ENCODE data around the gene IQGAP2.
A peak's percentile ranks its signal among the peaks of the same experiment; 100 is the strongest.

The IQGAP2 gene

DNA sequence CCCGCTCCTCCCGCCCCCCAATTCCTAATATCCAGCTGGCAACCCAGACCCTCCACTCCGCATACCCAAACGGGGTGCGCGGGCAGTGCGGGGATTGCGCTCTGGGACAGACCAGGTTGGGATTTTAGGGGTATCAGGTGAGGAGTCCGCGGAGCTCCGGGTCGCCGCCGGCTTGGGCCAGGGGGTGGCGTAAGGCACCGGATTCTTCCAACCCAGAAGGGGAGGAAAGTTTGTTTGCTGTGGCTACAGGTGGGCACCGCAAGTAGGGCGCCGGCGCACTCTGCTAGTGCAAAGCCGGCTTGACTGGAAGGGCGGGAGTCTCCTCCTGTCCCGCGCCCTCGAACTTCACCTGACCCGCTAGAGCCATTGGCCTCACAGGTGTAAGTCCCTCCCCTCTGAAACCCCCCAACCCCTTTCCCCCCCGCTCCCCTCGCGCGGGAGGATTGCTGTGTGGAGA, 709 bp downstream of the IQGAP2 start:
- H3K9ac ChIP-seq, result peak overlapping the region; percentile 97 to 100 (median 99)
- peak overlapping the region; percentile 91 to 97 (median 96) for H3K4me3 ChIP-seq
- peak overlapping the region; percentile 93 to 100 (median 99) for H3K27ac ChIP-seq
- peaks cover 0 to 19% (median 10%) of the 10 kb centered on the region in 11 experiments; a peak in 10 of 22 replicates for H3K36me3 ChIP-seq
- peaks cover 18 to 45% (median 37%) of the 10 kb centered on the region in 11 experiments; a peak in 21 of 22 replicates for H4K20me1 ChIP-seq
- H3K4me1 ChIP-seq, result peaks cover 53 to 75% (median 62%) of the 10 kb centered on the region in 10 experiments
- no peaks in the 10 kb centered on the region for H3K27me3 ChIP-seq
- no peak for TF ChIP-seq Cebpa-rat (IDR thresholded peaks at IDR 0.05)
- peak overlapping the region; percentile 83 to 98 (median 95) for H3K4me2 ChIP-seq
- peaks cover 0 to 10% (median 0%) of the 10 kb centered on the region in 11 experiments; a peak in 2 of 22 replicates for H3K9me3 ChIP-seq (replicated peaks in 1 of 11)

DNA sequence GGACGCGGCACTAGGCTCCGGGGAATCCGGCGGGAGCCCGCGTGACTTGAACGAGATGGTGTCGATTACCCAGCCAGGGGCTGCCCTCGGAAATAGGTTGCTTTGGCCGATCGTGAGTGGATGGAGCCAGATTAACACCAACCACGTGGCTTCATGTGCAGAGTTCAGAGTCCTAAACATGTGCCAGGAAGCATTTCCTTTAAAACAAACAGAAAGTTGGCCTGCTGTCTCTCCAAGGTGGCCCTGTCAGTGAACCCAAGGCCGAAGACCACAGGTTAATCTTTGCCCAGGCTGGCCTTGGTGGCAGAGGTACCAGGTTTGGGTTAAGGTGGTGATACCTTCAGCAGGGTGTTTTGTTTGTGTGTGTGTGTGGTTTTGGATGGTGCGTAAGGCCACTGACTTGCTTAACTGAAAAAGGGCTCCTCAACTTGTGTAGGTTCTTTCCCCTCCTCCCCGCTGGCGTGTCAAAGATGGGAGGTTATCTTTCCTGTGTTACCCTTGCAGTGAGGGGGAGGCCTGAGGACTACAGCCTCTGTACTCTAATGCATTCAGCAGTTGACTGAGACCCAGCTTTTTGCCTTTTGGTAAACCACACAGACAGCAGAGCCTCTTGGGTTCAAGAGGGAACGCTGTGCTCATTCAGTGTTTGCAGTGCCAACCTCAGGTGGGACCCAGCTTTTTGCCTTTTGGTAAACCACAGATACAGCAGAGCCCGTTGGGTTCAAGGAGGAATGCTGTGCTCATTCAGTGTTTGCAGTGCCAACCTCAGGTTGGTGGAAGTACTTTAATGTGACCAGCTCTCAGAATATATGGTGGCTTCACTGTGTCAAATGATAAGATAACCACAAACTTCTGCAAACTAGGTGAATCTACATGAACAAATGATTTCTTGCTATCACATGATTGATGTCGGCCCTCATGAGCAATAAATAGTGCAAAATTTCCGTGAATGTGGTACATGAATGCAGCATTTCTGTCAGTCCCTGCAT, 1.4 kb downstream of the IQGAP2 start:
- H3K4me2 ChIP-seq, result peak overlapping the region; percentile 83 to 98 (median 95)
- peaks cover 0 to 10% (median 0%) of the 10 kb centered on the region in 11 experiments; a peak in 2 of 22 replicates for H3K9me3 ChIP-seq (replicated peaks in 1 of 11)
- peaks cover 53 to 78% (median 65%) of the 10 kb centered on the region in 10 experiments for H3K4me1 ChIP-seq
- H4K20me1 ChIP-seq, result peaks cover 25 to 52% (median 44%) of the 10 kb centered on the region in 11 experiments; a peak in 21 of 22 replicates
- peak overlapping the region; percentile 97 to 100 (median 99) for H3K9ac ChIP-seq
- H3K36me3 ChIP-seq, result peaks cover 0 to 26% (median 10%) of the 10 kb centered on the region in 11 experiments; a peak in 10 of 22 replicates
- peak overlapping the region; percentile 91 to 97 (median 96) for H3K4me3 ChIP-seq
- H3K27ac ChIP-seq, result peak overlapping the region; percentile 93 to 100 (median 99)
- TF ChIP-seq Cebpa-rat (IDR thresholded peaks at IDR 0.05), result no peak
- H3K27me3 ChIP-seq, result no peaks in the 10 kb centered on the region

DNA sequence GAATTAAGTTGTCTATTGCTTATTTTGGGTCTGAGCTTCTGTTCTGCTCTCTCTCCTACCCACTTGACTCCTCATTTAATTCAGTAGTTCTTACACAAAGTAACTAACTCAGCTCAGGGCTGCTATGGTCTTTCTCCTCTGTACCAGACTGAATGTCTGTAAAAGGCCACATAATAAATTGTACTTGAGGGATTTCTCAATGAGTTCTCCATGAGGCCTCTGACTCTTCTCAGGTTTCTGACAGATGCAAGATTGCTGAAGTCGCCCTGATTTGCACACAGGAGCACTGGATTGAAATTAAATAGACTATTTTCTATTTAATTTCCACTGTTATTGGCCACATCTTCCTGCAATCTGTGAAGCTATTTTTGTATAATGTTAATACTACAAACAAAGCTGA, 2.9 kb downstream of the IQGAP2 start:
- peak overlapping the region; percentile 91 to 97 (median 96); a peak in 18 of 20 replicates for H3K4me3 ChIP-seq
- peak overlapping the region; percentile 97 to 100 (median 99) for H3K9ac ChIP-seq
- peaks cover 0 to 10% (median 0%) of the 10 kb centered on the region in 11 experiments; a peak in 2 of 22 replicates for H3K9me3 ChIP-seq (replicated peaks in 1 of 11)
- H3K27ac ChIP-seq, result peak overlapping the region; percentile 42 to 100 (median 99); a peak in 21 of 22 replicates
- peak overlapping the region; percentile 83 to 98 (median 95) for H3K4me2 ChIP-seq
- H4K20me1 ChIP-seq, result peaks cover 39 to 67% (median 59%) of the 10 kb centered on the region in 11 experiments; a peak in 21 of 22 replicates
- no peaks in the 10 kb centered on the region for H3K27me3 ChIP-seq
- H3K36me3 ChIP-seq, result peaks cover 9 to 41% (median 17%) of the 10 kb centered on the region in 11 experiments; a peak in 17 of 22 replicates
- no peak for TF ChIP-seq Cebpa-rat (IDR thresholded peaks at IDR 0.05)
- H3K4me1 ChIP-seq, result peaks cover 46 to 72% (median 62%) of the 10 kb centered on the region in 10 experiments

DNA sequence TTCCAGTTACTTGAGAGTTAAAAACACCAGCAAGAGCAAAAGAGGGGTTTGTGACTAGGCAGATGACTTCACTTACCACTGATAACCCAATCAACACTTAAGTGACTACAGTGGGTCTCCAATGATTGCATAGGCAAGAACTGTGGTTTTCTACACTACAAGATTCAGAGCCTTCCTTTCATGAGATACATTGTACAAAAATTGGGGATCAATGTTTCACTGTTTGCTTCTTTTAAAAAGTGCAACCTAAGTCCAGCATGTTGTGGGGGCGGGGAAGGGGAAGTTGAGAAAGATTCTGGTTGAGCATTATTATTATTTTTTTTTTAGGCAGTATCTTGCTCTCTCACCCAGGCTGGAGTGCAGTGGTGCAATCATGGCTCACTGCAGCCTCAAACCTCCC, 3.6 kb downstream of the IQGAP2 start:
- peak overlapping the region; percentile 83 to 98 (median 95) for H3K4me2 ChIP-seq
- H3K27ac ChIP-seq, result peak overlapping the region; percentile 42 to 100 (median 99); a peak in 18 of 22 replicates
- H3K36me3 ChIP-seq, result peaks cover 10 to 48% (median 23%) of the 10 kb centered on the region in 11 experiments; a peak in 17 of 22 replicates
- peaks cover 0 to 10% (median 0%) of the 10 kb centered on the region in 11 experiments; a peak in 2 of 22 replicates for H3K9me3 ChIP-seq (replicated peaks in 1 of 11)
- H3K27me3 ChIP-seq, result no peaks in the 10 kb centered on the region
- TF ChIP-seq Cebpa-rat (IDR thresholded peaks at IDR 0.05), result no peak
- H3K4me3 ChIP-seq, result peak overlapping the region in 9 of 10 experiments; percentile 2 to 97 (median 93); a peak in 13 of 20 replicates
- peaks cover 39 to 67% (median 57%) of the 10 kb centered on the region in 10 experiments for H3K4me1 ChIP-seq
- peak overlapping the region in 8 of 11 experiments; percentile 2 to 100 (median 65); a peak in 13 of 22 replicates for H3K9ac ChIP-seq
- peaks cover 41 to 74% (median 66%) of the 10 kb centered on the region in 11 experiments; a peak in 21 of 22 replicates for H4K20me1 ChIP-seq

DNA sequence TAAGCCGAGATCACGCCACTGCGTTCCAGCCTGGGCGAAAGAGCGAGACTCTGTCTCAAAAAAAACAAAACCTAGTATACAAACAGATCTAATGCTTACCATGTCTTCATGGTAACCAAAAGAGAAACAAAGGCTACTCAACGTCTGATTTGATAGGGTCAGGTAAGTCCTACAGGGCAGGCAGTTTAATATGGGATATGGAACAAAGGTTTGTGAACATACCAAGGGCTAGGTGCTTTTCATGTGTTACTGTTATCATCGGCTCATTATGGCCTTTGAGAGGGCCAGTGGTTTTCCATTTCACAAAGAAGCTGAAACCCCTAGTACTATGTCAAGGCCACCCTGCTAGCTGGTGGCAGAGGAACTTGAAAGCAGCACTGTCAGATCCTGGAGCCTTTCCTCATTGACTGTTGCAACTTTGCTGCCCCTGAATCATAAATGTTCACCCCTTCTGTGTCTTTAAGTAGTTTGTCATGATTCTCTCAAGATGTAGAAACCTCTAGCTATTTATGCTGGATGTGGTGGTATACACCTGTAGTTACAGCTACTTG, 5.1 kb downstream of the IQGAP2 start:
- H3K9ac ChIP-seq, result peak overlapping the region in 3 of 11 experiments; percentile 98 to 100 (median 98); a peak in 4 of 22 replicates
- peaks cover 41 to 77% (median 63%) of the 10 kb centered on the region in 10 experiments for H3K4me1 ChIP-seq
- peaks cover 54 to 89% (median 81%) of the 10 kb centered on the region in 11 experiments; a peak in 21 of 22 replicates for H4K20me1 ChIP-seq
- peaks cover 0 to 10% (median 0%) of the 10 kb centered on the region in 11 experiments; a peak in 2 of 22 replicates for H3K9me3 ChIP-seq (replicated peaks in 1 of 11)
- H3K4me2 ChIP-seq, result peak overlapping the region in 9 of 11 experiments; percentile 83 to 98 (median 95); a peak in 14 of 22 replicates
- no peaks in the 10 kb centered on the region for H3K27me3 ChIP-seq
- peak overlapping the region in 2 of 10 experiments; percentile 95 to 96; a peak in 2 of 20 replicates for H3K4me3 ChIP-seq
- H3K36me3 ChIP-seq, result peaks cover 10 to 60% (median 30%) of the 10 kb centered on the region in 11 experiments; a peak in 17 of 22 replicates
- no peak for TF ChIP-seq Cebpa-rat (IDR thresholded peaks at IDR 0.05)
- H3K27ac ChIP-seq, result peak overlapping the region in 6 of 11 experiments; percentile 17 to 100 (median 98); a peak in 10 of 22 replicates

DNA sequence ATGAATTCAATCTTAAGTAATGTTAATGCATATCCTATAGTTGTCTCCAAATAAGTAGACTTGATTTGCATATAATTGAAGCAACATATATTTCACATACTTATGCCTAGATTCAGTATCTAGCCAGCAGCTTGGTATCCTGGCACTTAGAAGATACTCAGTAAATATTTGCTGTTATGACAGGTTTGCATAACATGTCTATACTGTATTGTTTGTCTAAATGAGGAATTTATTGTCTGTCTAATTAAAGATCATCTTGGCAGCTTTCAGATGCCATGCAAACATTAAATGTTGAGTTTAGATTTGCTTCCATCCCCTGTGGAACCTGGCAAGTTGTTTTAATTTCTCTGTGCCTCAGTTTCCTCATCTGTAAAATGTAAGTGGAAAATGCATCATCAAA, 9.4 kb downstream of the IQGAP2 start:
- Histone ChIP-seq H4K20me1 (peaks cover 52 to 100% (median 100%) of the 10 kb centered on the region in 11 experiments; a peak in 21 of 22 replicates), H3K36me3 (peaks cover 10 to 78% (median 34%) of the 10 kb centered on the region in 11 experiments; a peak in 18 of 22 replicates), H3K4me3 (no peak overlapping the region), H3K9ac (no peak overlapping the region), H3K27ac (no peak overlapping the region), H3K9me3 (replicated peaks in 1 of 11) (peaks cover 0 to 10% (median 0%) of the 10 kb centered on the region in 11 experiments; a peak in 3 of 22 replicates), H3K4me2 (peak overlapping the region; percentile 25 to 74 (median 60); a peak in 16 of 22 replicates), H3K4me1 (peaks cover 23 to 73% (median 46%) of the 10 kb centered on the region in 10 experiments), H3K27me3 (no peaks in the 10 kb centered on the region)
- TF ChIP-seq Cebpa-rat (IDR thresholded peaks at IDR 0.05), result no peak

DNA sequence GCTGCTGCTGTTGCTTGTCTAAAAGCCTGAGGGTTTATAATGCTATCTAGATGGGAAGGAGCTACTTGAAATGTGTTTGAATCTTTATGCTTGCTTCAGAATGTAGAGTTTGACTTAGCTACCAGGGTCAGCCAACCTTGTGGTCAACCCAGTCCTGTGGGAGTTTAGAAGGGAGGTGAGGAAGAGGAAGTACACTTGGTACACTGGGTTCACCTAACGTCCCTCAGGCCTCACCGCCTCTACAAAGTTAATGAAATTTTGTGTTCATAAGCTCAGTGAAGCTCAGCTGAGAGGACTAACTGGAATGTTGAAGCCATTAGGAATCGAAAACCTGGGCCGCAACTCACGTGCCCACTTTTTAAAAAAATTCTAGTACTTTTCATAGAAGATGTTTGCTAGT, 10.7 kb downstream of the IQGAP2 start:
- peak overlapping the region in 4 of 11 experiments; percentile 1 to 26 (median 12); a peak in 3 of 22 replicates for H3K27ac ChIP-seq
- H3K4me1 ChIP-seq, result peaks cover 23 to 60% (median 36%) of the 10 kb centered on the region in 10 experiments
- peaks cover 47 to 100% (median 100%) of the 10 kb centered on the region in 11 experiments; a peak in 21 of 22 replicates for H4K20me1 ChIP-seq

More for the DNA sequence above, 10.7 kb downstream of the IQGAP2 start:
- no peak overlapping the region for H3K4me3 ChIP-seq
- no peak for TF ChIP-seq Cebpa-rat (IDR thresholded peaks at IDR 0.05)
- no peaks in the 10 kb centered on the region for H3K27me3 ChIP-seq
- H3K36me3 ChIP-seq, result peaks cover 0 to 69% (median 34%) of the 10 kb centered on the region in 11 experiments; a peak in 18 of 22 replicates
- 0 out of 22 replicates have a peak overlapping the region, but pooled peaks of 1 of the 11 experiments have one; percentile 2 for H3K9ac ChIP-seq
- H3K9me3 ChIP-seq (replicated peaks in 1 of 11), result peaks cover 0 to 7% (median 0%) of the 10 kb centered on the region in 11 experiments; a peak in 2 of 22 replicates
- H3K4me2 ChIP-seq, result peak overlapping the region; percentile 25 to 74 (median 60)
